T-helper 1 cell (primary cell): ENCODE data around the gene CAPZA1.

Source experiments
- DNase-seq, 5 donors: peaks; one replicate each; pipeline ENCODE4 v3.0.0-alpha.2; 2012 to 2020

The CAPZA1 gene

GRCh38 chr1:112678605-112679004 is 59.0 kb downstream of the CAPZA1 start:
- DNase-seq = no peak

GRCh38 chr1:112685913-112686312 is 66.3 kb downstream of the CAPZA1 start:
- DNase-seq = no peak

GRCh38 chr1:112686417-112686816 is 66.8 kb downstream of the CAPZA1 start:
- DNase-seq = no peak

- DNase-seq = no peak
These were observed 67.2 kb downstream of the CAPZA1 start for GRCh38 chr1:112686835-112687234.

- DNase-seq = no peak
These were observed 67.7 kb downstream of the CAPZA1 start for GRCh38 chr1:112687361-112687760.

DNA sequence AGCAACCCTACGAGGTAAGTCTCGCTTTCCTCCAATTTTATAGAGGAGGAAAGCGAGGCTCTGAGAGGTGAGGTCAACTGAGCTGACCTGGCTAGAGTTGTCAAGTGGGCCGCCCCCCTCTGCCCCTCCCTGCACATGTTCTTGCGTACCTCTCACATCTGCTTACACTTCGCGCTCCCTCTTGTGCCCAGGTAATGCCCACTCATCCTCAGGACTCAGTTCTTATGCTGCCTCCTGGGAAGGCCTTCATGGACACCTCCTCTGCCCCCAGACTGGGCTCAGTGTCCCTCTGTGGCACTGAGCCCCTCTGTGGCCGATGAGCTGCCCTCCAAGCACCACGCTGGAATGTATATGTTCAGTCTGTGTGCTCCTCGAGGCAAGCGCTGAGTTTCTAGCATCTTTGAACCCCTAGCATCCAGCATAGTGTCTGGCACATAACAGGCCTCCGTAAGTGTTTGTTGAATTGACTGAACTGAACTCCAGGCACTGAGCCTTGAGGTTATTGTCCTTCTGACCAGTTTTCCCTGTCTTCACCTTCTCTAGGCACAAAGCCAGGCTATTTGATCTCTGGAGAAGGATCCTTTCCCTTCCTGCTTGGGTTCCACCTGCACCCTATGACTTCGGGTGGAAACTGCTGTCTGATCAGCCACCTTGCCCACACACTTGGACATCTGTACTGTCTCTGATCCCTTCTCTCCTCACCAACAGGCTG is 68.3 kb downstream of the CAPZA1 start:
- DNase-seq = no peak

GRCh38 chr1:112688781-112689193 is 69.2 kb downstream of the CAPZA1 start:
- no peak for DNase-seq

- no peak for DNase-seq
These were observed 69.7 kb downstream of the CAPZA1 start for GRCh38 chr1:112689196-112689841.

DNA sequence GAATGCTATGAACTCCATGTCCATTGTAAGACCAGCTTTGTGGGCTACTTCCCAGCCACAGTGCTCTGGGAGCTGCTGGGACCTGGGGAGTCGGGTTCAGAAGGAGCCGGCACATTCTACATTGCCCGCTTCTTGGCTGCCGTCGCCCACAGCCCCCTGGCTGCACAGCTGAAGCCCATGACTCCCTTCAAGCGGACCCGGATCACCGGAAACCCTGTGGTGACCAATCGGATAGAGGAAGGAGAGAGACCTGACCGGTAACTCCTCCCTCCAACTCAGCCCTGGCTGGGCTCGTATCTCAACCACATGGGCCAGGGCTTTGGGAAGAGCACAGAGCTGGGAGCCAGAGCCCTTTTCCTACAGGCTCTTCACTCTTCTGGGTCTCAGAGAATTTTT is 70.2 kb downstream of the CAPZA1 start:
- DNase-seq = no peak

- DNase-seq = no peak
These were observed 73.0 kb downstream of the CAPZA1 start for GRCh38 chr1:112692681-112693080.

DNA sequence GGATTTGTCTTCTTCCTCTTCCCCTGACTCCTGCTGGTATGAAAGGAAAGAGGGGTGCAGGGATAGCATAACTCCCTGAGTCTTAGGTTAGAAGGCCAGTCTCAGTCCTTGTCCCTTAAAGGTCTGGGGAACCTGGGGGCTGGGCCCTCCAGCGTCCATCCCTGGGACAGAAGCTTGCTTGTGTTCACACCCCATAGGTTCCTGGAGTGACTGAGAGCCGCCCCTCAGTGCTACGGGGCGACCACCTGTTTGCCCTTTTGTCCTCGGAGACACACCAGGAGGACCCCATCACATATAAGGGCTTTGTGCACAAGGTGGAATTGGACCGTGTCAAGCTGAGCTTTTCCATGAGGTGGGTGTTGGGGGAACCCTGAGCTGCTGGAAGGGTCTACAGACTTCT is 74.2 kb downstream of the CAPZA1 start:
- no peak for DNase-seq

- DNase-seq = no peak
These were observed 74.8 kb downstream of the CAPZA1 start for GRCh38 chr1:112694363-112694929.

DNA sequence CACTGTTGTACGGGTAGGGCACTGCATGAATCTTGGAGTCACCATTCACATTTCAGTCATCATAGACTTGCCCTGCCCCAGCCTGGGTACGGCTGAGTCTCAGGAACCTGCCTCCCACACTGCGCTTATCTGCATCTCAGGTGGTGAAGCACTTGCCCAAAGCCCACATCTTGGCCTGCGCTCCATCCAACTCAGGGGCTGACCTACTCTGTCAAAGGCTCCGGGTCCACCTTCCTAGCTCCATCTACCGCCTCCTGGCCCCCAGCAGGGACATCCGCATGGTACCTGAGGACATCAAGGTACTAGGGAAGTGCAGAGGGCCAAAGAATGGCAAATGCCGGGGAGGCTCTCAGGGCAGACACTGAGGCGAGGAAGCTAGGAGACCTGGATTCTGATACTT is 75.6 kb downstream of the CAPZA1 start:
- DNase-seq = no peak

DNA sequence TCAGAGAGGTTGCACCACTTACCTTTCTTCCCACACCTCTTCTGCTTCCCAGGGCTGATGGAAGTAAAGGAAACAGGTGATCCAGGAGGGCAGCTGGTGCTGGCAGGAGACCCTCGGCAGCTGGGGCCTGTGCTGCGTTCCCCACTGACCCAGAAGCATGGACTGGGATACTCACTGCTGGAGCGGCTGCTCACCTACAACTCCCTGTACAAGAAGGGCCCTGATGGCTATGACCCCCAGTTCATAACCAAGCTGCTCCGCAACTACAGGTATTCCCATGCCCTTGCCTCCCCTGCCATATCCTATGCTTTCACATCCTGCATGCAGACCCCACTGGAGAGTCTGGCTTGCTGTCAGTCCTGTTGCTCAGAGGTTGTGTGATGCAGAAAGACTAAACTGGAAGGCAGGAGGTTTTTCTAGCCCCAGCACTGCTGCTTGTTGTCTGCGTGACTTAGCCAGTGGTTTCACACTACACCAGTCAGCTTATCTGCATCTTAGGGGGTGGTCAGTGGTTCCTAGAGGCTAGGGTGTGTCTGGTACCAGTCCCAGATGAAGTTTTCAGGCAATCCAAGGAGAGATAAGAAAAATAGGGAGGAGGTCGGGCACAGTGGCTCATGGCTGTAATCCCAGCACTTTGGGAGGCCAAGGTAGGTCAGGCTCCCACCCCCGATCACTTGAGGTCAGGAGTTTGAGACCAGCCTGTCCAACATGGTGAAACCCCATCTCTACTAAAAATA is 77.1 kb downstream of the CAPZA1 start:
- no peak for DNase-seq

- no peak for DNase-seq
These were observed 78.2 kb downstream of the CAPZA1 start for GRCh38 chr1:112697781-112698201.

GRCh38 chr1:112698366-112699310 is 79.0 kb downstream of the CAPZA1 start:
- no peak for DNase-seq

- DNase-seq = no peak
These were observed 80.0 kb downstream of the CAPZA1 start for GRCh38 chr1:112699425-112700144.

- peak in 4 of 5 donors; percentile 44 to 49 (median 47) for DNase-seq
These were observed 80.9 kb downstream of the CAPZA1 start for GRCh38 chr1:112700290-112701226.

DNA sequence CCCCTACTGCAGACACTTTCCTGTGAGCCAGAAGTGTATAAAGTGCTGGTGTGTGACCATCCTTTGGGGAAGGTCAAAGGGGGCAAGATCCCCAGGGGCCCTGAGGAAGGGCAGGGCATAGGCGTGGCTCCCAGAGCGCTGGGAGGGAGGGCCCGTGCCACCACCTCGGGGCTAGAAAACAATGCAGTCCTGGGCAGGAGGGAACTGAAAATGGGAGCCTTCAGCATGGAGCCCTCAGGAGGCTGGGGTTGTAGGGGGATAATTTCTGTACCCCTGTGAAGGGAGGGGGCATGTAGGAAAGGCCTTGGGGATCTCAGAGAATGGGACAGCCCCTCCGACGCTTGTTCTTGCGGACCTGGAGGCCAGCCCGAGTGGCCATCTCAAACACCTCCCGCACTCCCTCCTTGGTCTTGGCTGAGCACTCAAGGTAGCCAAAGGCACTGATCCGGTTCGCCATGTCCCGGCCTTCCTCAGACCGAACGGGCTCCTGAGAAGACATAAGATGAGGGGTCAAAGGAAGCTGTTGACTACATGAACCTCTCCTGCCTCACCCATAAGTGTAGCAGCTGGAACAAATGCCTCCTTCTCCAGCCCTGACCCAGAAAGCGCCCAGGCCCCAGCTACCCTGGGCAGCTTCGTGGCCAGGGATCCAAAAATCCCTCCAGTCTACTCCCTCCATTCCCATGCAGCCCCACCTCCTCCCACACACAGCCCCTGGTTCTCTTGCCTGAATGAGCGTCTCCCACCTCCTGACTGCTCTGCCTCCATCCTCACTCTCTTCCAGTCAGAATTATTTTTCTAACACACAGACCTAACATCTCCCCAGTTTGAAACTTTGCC is 81.8 kb downstream of the CAPZA1 start:
- DNase-seq = no peak

- no peak for DNase-seq
These were observed 82.4 kb downstream of the CAPZA1 start for GRCh38 chr1:112702067-112702395.
